ENCODE results near the gene ABHD6. TPM values are rescaled to one million over a fixed set of nuclear protein-coding genes. Genes with fewer than 3 reads are reported as not detected.
"Not testable (repeated sequence)": the region's sequence is repeated elsewhere in the genome, so short reads cannot be mapped to it uniquely, and the experiment has no call there.

ABHD6 gene
- total RNA-seq, 4 donors from 2014 or later = 5.8 to 14.0 (median 9.6) TPM

GRCh38 chr3:58217209-58217811, 20.3 kb upstream of the ABHD6 start:
- Histone ChIP-seq H3K4me1 (peaks cover 5 to 10% of the 10 kb centered on the region in 2 donors), H3K9me3 (no peaks in the 10 kb centered on the region), H3K27ac (peak overlapping the region in 3 of 4 donors; percentile 14 to 47 (median 30)), H3K36me3 (no peaks in the 10 kb centered on the region), H3K27me3 (no peaks in the 10 kb centered on the region), H3K4me3 (no peak overlapping the region)
- TF ChIP-seq CTCF (IDR thresholded peaks at IDR 0.05 in 4 of 5, conservative IDR thresholded peaks at IDR 0.05 in 1 of 5) (peak; percentile 42 to 71 (median 63)), POLR2A (IDR thresholded peaks at IDR 0.05) (no peak)
- DNase-seq (peak; percentile 40 to 46), ATAC-seq (peak; percentile 83 to 84)
- in situ Hi-C loops (cut with MboI; ENCODE audit: low sequenced_read_pairs in 4 of 4) (no loop called here), intact Hi-C loops (cut with DNase I; ENCODE audit: low total_unique reads) (loop anchor here (1.0 to 2.0 kb wide), 2 partner anchors 29 to 40 kb away; no protein-coding TSS in a partner anchor)

DNA sequence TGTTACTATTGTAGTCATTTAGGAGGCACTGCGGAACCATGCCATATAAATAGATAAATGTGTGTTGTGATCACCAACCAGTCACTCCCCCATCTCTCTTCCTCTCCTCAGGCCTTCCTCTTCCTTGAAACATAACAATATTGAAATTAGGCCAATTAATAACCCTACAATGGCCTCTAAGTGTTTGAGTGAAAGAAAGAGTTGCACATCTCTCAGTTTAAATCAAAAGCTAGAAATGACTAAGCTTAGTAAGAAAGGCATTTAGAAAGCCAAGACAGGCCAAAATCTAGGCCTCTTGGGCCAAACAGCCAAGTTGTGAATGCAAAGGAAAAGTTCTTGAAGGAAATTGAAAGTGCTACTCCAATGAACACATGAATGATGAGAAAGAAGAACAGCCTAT, 18.7 kb upstream of the ABHD6 start:
- Histone ChIP-seq H3K9me3 (no peaks in the 10 kb centered on the region), H3K27me3 (no peaks in the 10 kb centered on the region), H3K36me3 (no peaks in the 10 kb centered on the region), H3K4me3 (no peak overlapping the region), H3K27ac (no peak overlapping the region), H3K4me1 (peaks cover 5 to 10% of the 10 kb centered on the region in 2 donors)
- TF ChIP-seq POLR2A (IDR thresholded peaks at IDR 0.05) (no peak), CTCF (IDR thresholded peaks at IDR 0.05 in 4 of 5, conservative IDR thresholded peaks at IDR 0.05 in 1 of 5) (no peak)
- in situ Hi-C loops (cut with MboI; ENCODE audit: low sequenced_read_pairs in 4 of 4) = no loop called here
- no peak for DNase-seq
- intact Hi-C loops (cut with DNase I; ENCODE audit: low total_unique reads) = no loop called here
- ATAC-seq = no peak

DNA sequence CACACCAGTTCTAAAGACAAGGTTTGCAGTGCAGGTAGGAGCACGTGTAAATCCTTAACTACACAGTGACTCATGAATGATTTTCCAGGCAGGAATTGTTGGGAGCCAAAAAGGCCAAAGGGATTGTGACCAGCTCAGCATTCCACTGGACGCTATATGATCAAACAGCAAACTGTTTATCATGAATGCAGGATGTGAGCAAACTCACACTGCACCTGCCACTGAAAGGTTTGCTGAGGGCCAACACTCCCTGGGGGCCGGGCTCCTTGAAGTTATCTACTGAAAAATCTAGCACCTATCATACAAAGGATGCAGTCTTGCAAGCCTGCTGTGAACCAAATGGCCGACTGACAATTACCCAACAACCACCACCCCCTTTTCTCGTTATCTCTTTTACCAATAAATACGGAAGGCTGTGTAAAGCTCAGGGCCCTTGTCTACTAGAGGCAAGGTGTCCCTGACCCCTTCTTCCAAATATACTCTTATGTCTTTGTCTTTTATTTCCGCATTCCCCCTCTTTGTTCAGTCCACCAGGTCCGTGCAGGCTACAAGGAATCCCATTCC, 15.3 kb upstream of the ABHD6 start:
- no peak overlapping the region for H3K27ac ChIP-seq
- H3K4me3 ChIP-seq = no peak overlapping the region
- in situ Hi-C loops (cut with MboI; ENCODE audit: low sequenced_read_pairs in 4 of 4) (no loop called here), intact Hi-C loops (cut with DNase I; ENCODE audit: low total_unique reads) (no loop called here)
- no peak for DNase-seq
- no peaks in the 10 kb centered on the region for H3K27me3 ChIP-seq
- H3K4me1 ChIP-seq = peaks cover 0 to 7% of the 10 kb centered on the region in 2 donors
- TF ChIP-seq CTCF (IDR thresholded peaks at IDR 0.05 in 4 of 5, conservative IDR thresholded peaks at IDR 0.05 in 1 of 5) (no peak), POLR2A (IDR thresholded peaks at IDR 0.05) (no peak)
- H3K9me3 ChIP-seq = no peaks in the 10 kb centered on the region
- no peaks in the 10 kb centered on the region for H3K36me3 ChIP-seq
- ATAC-seq = no peak

DNA sequence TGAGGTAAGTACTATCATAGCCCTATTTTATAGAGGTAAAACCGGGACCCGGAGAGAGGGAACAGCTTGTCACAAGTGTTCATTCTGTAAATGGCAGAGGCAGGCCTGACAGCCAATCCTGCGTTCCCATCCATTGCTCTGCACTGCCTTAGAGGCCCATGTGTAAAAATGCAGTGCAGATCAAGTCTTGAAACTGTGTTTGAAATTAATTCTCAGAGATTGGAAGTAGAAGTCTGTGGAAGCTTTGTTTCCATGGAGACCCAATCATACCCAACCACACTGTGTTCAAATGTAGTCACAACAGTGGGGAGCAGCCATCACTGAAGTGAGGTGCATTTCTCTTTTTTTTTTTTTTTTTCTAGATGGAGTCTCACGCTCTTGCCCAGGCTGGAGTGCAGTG, 13.7 kb upstream of the ABHD6 start:
- Histone ChIP-seq H3K27ac (no peak overlapping the region), H3K27me3 (no peaks in the 10 kb centered on the region), H3K4me1 (no peaks in the 10 kb centered on the region), H3K9me3 (no peaks in the 10 kb centered on the region), H3K4me3 (no peak overlapping the region), H3K36me3 (no peaks in the 10 kb centered on the region)
- ATAC-seq (no peak), DNase-seq (no peak)
- intact Hi-C loops (cut with DNase I; ENCODE audit: low total_unique reads) = no loop called here
- in situ Hi-C loops (cut with MboI; ENCODE audit: low sequenced_read_pairs in 4 of 4) = no loop called here
- TF ChIP-seq CTCF (IDR thresholded peaks at IDR 0.05 in 4 of 5, conservative IDR thresholded peaks at IDR 0.05 in 1 of 5) = no peak
- no peak for TF ChIP-seq POLR2A (IDR thresholded peaks at IDR 0.05)

- H3K27me3 ChIP-seq; H3K4me3 ChIP-seq; H3K4me1 ChIP-seq; H3K36me3 ChIP-seq; H3K27ac ChIP-seq; intact Hi-C loops (cut with DNase I; ENCODE audit: low total_unique reads); ATAC-seq; in situ Hi-C loops (cut with MboI; ENCODE audit: low sequenced_read_pairs in 4 of 4); H3K9me3 ChIP-seq; DNase-seq: not testable (repeated sequence)
These were observed 9.7 kb upstream of the ABHD6 start for GRCh38 chr3:58227933-58228332.

Measured in gastrocnemius medialis (tissue), 4 donors.